ENCODE data around the gene DPH2. TPM values are rescaled to one million over a fixed set of nuclear protein-coding genes. Genes with fewer than 3 reads are reported as not detected.

Gene DPH2
- total RNA-seq, 1 donor from 2014 or later, result 12.2 TPM

DNA sequence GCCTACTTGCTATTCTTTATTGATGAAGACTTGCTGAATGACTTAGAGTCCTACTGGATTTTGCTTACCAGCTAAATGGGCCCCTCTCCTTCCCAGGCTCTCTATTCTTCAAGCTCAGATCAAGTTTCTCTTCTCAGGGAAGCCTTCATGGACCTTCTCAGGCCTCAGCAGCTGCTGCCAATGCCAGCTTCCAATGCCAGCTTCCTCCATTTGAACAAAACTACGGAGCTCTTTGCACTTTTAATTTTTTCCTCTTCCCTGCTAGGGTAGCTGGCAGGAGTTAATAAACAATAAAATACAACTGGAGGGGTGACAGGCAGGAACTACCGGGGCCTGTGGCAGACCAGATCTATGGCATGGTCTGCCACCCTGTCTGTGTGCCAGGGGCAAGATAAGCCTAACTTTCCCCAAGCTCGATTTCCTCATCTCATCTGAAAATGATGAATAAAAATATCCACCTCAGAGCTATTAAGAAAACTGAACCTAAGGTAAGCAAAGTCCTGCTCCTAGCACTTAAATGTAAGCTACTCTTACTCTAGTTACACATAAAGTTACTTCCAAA is 24.1 kb upstream of the DPH2 start:
- peak; percentile 51 for DNase-seq

DNA sequence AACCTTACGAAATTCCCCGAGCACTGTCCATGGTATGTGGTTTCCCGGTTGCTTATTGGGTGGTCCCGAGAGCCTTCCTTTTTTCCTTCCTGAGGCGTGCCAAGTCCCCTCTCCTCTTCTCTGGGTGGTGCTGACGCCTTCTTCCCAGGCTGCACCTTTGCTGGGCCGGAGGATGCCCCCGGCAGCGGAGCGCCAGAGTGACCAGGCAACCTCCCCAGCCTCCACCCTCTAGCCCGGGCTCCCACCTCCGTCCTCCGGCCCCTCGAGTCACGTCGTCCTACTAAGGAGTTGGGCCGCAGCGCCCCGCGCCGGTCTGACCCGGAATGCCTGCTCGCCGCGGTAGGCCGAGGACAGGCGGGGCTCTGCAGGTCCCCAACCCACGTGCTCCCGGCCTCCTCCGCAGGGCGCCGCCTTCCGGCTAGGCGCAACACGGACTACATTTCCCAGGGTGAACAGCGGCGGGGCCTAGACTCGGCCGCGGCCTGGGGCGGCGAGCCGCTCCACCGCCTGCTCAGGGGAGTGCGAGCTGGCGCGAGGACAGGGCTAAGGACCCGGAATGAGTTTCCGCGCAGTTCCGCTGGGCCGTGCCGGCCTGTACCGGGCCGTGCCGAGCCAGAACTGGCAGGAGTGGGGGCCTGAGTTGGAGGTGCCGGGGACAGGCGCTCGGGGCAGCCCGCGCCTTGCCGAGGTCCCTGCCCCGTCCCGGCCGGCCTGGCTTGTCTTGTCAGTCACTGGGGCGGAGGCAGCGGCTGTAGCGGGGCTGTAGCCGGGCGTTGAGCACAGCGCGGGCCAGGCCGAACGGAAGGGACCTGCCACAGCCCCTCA is 23.4 kb upstream of the DPH2 start, which contains the start of gene IPO13:
IPO13 (plus strand) TSS at position 715 of the 825 bp plus-strand sequence. CDS start 651 bp downstream, outside the sequence.
- peak; percentile 97 for DNase-seq

DNA sequence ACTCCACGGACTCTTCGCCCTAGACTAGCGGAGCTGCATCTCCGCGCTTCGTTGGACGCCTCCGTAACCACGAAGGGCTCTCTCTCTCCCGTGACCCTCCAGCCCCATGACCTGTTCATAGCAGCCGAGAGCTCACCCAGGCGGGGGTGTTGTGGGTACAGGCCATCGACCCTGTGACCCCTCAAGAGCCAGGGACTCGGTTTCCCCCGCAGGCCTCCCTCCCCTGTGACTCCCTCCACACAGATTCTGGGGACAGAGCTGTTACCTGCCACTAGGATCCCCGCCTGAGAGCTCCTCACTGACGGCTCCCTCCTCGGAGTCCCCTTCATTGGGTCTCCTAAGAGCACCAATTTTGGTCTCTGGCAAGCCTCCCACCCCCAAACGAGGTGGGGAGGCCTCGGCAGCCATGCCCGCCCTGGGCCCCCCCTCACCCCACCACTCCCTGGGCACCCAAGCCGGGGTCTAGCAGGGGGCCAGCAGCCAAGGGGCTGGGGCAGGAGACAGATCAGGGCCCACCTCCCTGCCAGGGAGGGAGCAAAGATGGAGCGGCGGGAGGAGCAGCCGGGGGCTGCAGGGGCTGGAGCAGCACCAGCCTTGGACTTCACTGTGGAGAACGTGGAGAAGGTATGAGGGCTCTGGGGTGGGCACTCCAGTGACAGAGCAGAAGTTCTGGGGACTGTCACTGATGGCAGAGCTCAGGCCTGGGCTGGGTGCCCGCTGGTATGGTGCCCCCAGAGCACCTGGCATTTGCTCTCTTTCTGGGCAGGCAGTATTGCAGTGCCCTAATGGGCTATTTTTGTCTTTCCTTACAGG is 22.5 kb upstream of the DPH2 start:
- peak; percentile 32 for DNase-seq

DNA sequence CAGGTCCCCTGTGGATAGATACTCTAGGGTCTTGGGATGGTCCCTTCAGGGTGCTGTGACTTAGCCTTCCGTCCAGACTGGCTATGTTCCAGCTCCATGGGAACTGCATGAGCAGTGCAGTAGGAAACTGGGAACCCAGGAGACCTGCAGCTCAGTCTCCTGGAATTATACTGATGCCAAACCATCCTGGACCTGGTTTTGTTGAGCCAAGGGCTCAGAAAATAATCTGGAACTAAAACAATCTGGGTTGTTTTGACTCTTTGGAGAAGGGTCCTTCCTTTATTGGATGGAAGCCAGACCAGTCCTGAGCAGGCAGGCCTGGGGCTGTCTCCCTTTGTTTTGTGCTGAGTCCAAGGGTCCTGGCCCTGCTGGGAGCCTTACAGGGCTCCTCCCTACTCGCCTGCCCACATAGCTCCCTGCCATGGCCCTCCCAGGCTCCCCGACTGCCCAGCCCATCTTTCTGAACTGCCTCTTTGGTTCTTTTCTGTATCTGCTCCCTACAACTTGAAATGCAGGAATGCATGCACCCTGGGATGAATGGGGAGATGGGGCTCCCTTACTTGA is 21.9 kb upstream of the DPH2 start:
- no peak for DNase-seq

DNA sequence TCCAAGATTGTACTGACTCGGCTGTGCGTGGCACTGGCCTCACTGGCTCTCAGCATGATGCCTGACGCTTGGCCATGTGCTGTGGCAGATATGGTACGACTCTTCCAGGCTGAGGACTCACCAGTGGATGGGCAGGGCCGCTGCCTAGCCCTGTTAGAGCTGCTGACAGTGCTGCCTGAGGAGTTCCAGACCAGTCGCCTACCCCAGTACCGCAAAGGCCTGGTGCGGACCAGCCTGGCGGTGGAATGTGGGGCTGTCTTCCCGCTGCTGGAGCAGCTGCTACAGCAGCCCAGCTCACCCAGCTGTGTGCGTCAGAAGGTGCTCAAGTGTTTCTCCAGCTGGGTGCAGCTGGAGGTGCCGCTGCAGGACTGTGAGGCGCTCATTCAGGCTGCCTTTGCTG is 20.1 kb upstream of the DPH2 start:
- peak; percentile 85 for DNase-seq

GRCh38 chr1:43951021-43951985 is 18.5 kb upstream of the DPH2 start:
- no peak for DNase-seq

- peak; percentile 68 for DNase-seq
Measured at GRCh38 chr1:43952731-43953346, 17.0 kb upstream of the DPH2 start.

GRCh38 chr1:43953361-43953760 is 16.4 kb upstream of the DPH2 start:
- no peak for DNase-seq

DNA sequence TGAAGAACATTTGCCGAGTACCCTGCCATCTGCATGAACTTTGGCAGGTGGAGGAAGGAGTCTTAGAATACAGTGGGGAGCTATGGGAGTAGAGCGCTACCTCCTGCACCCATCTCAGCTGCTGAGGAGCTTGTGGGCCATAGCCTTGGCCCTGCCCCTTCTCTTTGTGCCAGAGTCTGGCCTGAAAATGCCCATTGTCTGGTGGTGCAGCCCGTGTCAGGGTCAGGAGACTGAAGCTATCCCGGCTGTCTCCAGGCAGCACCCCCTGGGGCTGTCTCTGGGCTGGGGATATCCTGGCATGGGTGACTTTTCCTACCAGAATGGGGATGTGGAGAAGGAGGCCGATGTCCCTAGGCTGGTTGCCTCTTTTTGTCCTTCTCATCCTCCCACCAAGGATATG is 15.8 kb upstream of the DPH2 start:
- no peak for DNase-seq

GRCh38 chr1:43956234-43956633 is 13.6 kb upstream of the DPH2 start:
- DNase-seq, result no peak

DNA sequence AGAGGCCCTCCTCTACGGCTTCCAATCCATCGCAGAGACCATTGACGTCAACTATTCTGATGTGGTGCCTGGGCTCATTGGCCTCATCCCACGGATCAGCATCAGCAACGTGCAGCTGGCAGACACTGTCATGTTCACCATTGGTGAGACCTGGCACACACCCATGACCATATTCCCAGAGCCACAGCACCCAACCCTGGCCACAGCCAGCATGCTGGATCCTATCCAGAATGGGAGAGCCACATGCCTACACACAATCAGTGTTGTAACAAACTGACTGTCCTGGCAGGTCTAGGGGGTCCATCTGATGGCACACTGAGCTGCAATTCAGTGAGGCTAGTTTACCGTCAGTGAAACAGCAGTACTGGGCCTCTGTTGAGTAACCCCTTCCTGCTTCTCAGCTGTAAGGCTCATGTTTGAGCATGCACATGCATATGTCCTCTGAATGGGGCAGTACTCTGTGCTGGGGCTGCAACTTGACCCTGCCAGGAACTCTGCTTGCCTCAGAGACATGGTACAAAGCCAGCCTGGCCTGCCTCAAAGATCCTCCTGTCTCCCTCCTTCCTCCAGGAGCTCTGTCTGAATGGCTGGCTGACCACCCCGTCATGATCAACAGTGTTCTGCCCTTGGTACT is 12.3 kb upstream of the DPH2 start:
- no peak for DNase-seq

- no peak for DNase-seq
Measured at GRCh38 chr1:43958351-43959255, 11.2 kb upstream of the DPH2 start.

- DNase-seq, result no peak
Measured at GRCh38 chr1:43960798-43961197, 9.0 kb upstream of the DPH2 start.

DNA sequence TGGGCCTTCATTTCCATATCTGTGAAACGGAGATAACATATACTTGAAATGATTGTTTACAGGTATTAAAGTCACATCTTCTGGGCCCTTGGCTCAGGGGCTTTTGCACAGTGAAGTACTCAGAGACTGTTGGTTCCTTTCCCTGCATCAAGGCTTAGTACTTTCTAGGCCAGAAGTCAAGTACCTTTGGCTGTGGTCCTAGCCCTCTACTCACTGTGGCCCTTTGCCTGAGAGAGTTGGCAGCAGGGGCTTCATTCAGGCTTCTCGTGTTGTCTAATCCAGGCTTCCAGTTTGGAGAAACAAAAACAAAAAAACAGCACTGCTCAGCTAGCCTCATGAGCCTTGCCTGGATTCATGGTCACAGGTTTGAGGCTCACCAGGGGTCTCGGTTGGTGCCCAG is 8.1 kb upstream of the DPH2 start:
- DNase-seq, result no peak

DNA sequence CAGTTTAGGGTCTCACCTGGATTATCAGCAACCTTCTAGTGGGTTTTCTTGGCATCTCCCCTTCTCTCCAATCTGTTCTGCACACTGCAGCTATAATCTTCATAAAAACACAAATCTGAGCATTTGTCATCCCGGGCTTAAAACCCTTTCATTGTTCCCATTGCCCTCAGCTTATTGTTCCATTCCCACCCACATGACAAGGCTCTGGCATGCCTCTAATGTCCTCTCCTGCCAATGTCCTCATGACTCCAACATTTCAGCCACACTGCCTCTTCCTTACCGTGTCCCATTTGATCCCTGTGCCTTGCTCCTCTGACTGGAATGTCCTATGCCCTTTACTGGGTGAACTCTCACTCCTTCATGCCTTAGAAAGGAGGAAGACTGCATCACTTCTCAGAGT is 7.5 kb upstream of the DPH2 start:
- no peak for DNase-seq

- no peak for DNase-seq
Measured at GRCh38 chr1:43963006-43963405, 6.8 kb upstream of the DPH2 start.

DNA sequence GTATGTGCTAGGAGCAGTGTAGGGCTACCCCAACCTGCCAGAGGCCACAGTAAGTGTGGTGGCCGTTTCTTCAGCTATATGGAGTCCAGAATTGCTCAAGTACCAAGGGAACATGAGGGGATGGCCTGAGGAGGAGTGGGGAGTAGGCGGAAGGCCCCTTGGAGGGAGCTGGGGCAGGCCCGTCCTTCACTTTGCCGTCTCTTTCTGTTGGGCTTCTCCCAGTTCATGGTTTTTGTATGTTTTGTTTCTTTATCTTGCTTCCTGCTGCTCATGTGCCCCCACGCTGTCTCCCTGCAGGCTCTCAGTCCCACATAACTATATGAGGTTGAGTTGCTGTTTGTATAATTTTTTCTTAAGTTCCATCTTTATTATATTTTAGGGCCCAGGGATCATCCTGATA is 5.9 kb upstream of the DPH2 start:
- DNase-seq, result no peak

DNA sequence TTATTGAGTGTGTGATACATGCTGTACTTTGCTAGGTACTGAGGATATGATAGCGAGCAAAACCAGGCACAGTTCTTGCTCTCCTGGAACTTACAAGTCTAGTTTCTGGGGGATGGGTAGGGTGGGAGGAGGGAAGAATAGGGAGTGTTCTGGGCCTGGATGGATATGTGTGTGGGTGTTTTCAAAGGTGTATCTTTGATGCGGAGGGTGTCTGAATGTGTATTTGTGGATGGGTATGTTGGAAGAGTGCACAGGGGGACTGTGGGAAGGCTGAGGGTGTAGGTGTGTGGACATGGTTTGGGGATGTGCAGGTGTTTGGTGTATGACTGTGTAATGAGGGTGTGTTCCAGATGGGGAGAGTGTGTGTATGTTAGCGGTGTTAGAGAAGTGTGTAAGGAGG is 4.5 kb upstream of the DPH2 start:
- no peak for DNase-seq

- DNase-seq, result peak; percentile 63
Measured at GRCh38 chr1:43968348-43968948, 1.4 kb upstream of the DPH2 start.

Measured in tongue (tissue), 2 donors.